Osteoblast (primary cell): Measurements from ENCODE around the gene LNX2. TPM values are rescaled to one million over a fixed set of nuclear protein-coding genes. Genes with fewer than 3 reads are reported as not detected.

Source experiments
- DNase-seq: peaks from one replicate; pipeline ENCODE4 v3.0.0; 2011; ENCODE audit warnings: low spot score, mixed read lengths; ENCODE audit not compliant: insufficient read length; ENCODE audit errors: missing footprints
- H2AFZ ChIP-seq: 2 replicates; pipeline ENCODE4 v1.6.0; 2011; ENCODE audit warnings: mild to moderate bottlenecking, low read length
- H3K27ac ChIP-seq: 2 replicates; pipeline ENCODE4 v1.5.1; 2011; ENCODE audit warnings: mild to moderate bottlenecking, low read depth, low read length, moderate library complexity
- H3K27me3 ChIP-seq: 2 replicates; pipeline ENCODE4 v1.6.0; 2012; ENCODE audit warnings: mild to moderate bottlenecking, control low read depth, inconsistent platforms, low read length, moderate library complexity; ENCODE audit not compliant: insufficient read depth
- H3K36me3 ChIP-seq: 2 replicates; pipeline ENCODE4 v1.5.1; 2011; ENCODE audit warnings: mild to moderate bottlenecking, low read length, control low read depth, moderate library complexity; ENCODE audit not compliant: insufficient read depth
- H3K4me1 ChIP-seq: 2 replicates; pipeline ENCODE4 v1.5.1; 2011; ENCODE audit warnings: mild to moderate bottlenecking, low read length, control low read depth, moderate library complexity; ENCODE audit not compliant: insufficient read depth
- H3K4me2 ChIP-seq: 2 replicates; pipeline ENCODE4 v1.6.0; 2011; ENCODE audit warnings: mild to moderate bottlenecking, low read length; ENCODE audit not compliant: insufficient read depth
- H3K4me3 ChIP-seq: fragments of 200-600 bp; sonication (generic); 3 replicates; pipeline ENCODE4 v1.5.1; 2012; ENCODE audit warnings: mild to moderate bottlenecking, low read length, inconsistent platforms; ENCODE audit not compliant: insufficient read depth
- H3K79me2 ChIP-seq: 2 replicates; pipeline ENCODE4 v1.6.0; 2012; ENCODE audit warnings: mild to moderate bottlenecking, low read length, control low read depth, inconsistent platforms; ENCODE audit not compliant: insufficient read depth
- H3K9me3 ChIP-seq: 2 replicates; pipeline ENCODE4 v1.5.1; 2011; ENCODE audit warnings: low read depth, low read length, control low read depth
- H4K20me1 ChIP-seq: 2 replicates; pipeline ENCODE4 v1.6.0; 2012; ENCODE audit warnings: mild to moderate bottlenecking, low read length, control low read depth; ENCODE audit not compliant: insufficient read depth
- CTCF ChIP-seq: IDR thresholded peaks from 2 replicates; pipeline ENCODE4 v1.5.1; 2011; ENCODE audit warnings: mild to moderate bottlenecking, low read depth, low read length, moderate library complexity; ENCODE audit errors: extremely low read depth
- total RNA-seq: library from RNA; depleted of rRNA; stranded (reverse); fragments of >200 nt; gene quantifications from 2 replicates; pipeline ENCODE4 v1.2.3, GENCODE V29; 2012

LNX2 gene
- total RNA-seq, 1 donor = 15.2 TPM

GRCh38 chr13:27654816-27655215 is 34.5 kb upstream of the LNX2 start:
- Histone ChIP-seq H2AFZ (no peak overlapping the region), H3K4me3 (no peak overlapping the region), H3K79me2 (peaks cover 7% of the 10 kb centered on the region), H4K20me1 (peaks cover 10% of the 10 kb centered on the region), H3K4me1 (peaks cover 16% of the 10 kb centered on the region), H3K4me2 (no peak overlapping the region), H3K9me3 (peaks cover 2% of the 10 kb centered on the region), H3K27ac (no peak overlapping the region), H3K27me3 (no peaks in the 10 kb centered on the region), H3K36me3 (peaks cover 16% of the 10 kb centered on the region)
- TF ChIP-seq CTCF = no peak
- DNase-seq = no peak

- DNase-seq = no peak
- Histone ChIP-seq H2AFZ (no peak overlapping the region), H3K79me2 (peaks cover 7% of the 10 kb centered on the region), H3K27me3 (no peaks in the 10 kb centered on the region), H3K4me3 (no peak overlapping the region), H3K9me3 (peaks cover 2% of the 10 kb centered on the region), H3K36me3 (peaks cover 23% of the 10 kb centered on the region), H3K4me2 (no peak overlapping the region), H3K4me1 (peaks cover 11% of the 10 kb centered on the region), H3K27ac (no peak overlapping the region), H4K20me1 (peaks cover 10% of the 10 kb centered on the region)
- no peak for TF ChIP-seq CTCF
Measured at GRCh38 chr13:27654059-27654458, 33.7 kb upstream of the LNX2 start.

- Histone ChIP-seq H4K20me1 (peaks cover 7% of the 10 kb centered on the region), H3K4me1 (no peaks in the 10 kb centered on the region), H3K4me3 (no peak overlapping the region), H3K9me3 (peaks cover 2% of the 10 kb centered on the region), H3K4me2 (no peak overlapping the region), H3K79me2 (peaks cover 16% of the 10 kb centered on the region), H3K36me3 (peaks cover 33% of the 10 kb centered on the region), H3K27ac (no peak overlapping the region), H3K27me3 (no peaks in the 10 kb centered on the region), H2AFZ (no peak overlapping the region)
- no peak for TF ChIP-seq CTCF
- no peak for DNase-seq
Measured at GRCh38 chr13:27650312-27650711, 30.0 kb upstream of the LNX2 start.

GRCh38 chr13:27644302-27644701 is 24.0 kb upstream of the LNX2 start:
- peaks cover 52% of the 10 kb centered on the region for H3K79me2 ChIP-seq
- H3K27me3 ChIP-seq = no peaks in the 10 kb centered on the region
- peak overlapping the region; percentile 17 for H3K27ac ChIP-seq
- no peak for TF ChIP-seq CTCF
- no peaks in the 10 kb centered on the region for H3K9me3 ChIP-seq
- no peak for DNase-seq
- H3K4me3 ChIP-seq = no peak overlapping the region
- H2AFZ ChIP-seq = no peak overlapping the region
- H3K4me2 ChIP-seq = peak overlapping the region; percentile 0
- H4K20me1 ChIP-seq = peaks cover 20% of the 10 kb centered on the region
- H3K36me3 ChIP-seq = peaks cover 12% of the 10 kb centered on the region
- H3K4me1 ChIP-seq = peaks cover 10% of the 10 kb centered on the region
